ENCODE results near the gene RSL1D1.
"Not testable (repeated sequence)": the region's sequence is repeated elsewhere in the genome, so short reads cannot be mapped to it uniquely, and the experiment has no call there.

RSL1D1 gene

GRCh38 chr16:11816123-11816522 is 35.2 kb downstream of the RSL1D1 start:
- DNase-seq (ENCODE audit: insufficient read length, low spot score): no peak
- FAIRE-seq: no peak
- no peak for TF ChIP-seq CTCF (IDR thresholded peaks at IDR 0.05; ENCODE audit: insufficient read depth, missing control alignments)

GRCh38 chr16:11814800-11815199 is 36.5 kb downstream of the RSL1D1 start:
- FAIRE-seq; DNase-seq (ENCODE audit: insufficient read length, low spot score): not testable (repeated sequence)

GRCh38 chr16:11806721-11807120 is 44.6 kb downstream of the RSL1D1 start:
- FAIRE-seq: no peak
- no peak for DNase-seq (ENCODE audit: insufficient read length, low spot score)
- no peak for TF ChIP-seq CTCF (IDR thresholded peaks at IDR 0.05; ENCODE audit: insufficient read depth, missing control alignments)

- TF ChIP-seq CTCF (IDR thresholded peaks at IDR 0.05; ENCODE audit: insufficient read depth, missing control alignments): no peak
- FAIRE-seq (no peak), DNase-seq (ENCODE audit: insufficient read length, low spot score) (no peak)
These were observed 45.8 kb downstream of the RSL1D1 start for GRCh38 chr16:11805556-11805955.

GRCh38 chr16:11801481-11802021 is 49.8 kb downstream of the RSL1D1 start:
- no peak for TF ChIP-seq CTCF (IDR thresholded peaks at IDR 0.05; ENCODE audit: insufficient read depth, missing control alignments)
- FAIRE-seq: no peak
- no peak for DNase-seq (ENCODE audit: insufficient read length, low spot score)

- TF ChIP-seq CTCF (IDR thresholded peaks at IDR 0.05; ENCODE audit: insufficient read depth, missing control alignments): no peak
- no peak for FAIRE-seq
- DNase-seq (ENCODE audit: insufficient read length, low spot score): no peak
These were observed 51.0 kb downstream of the RSL1D1 start for GRCh38 chr16:11800382-11800718.

GRCh38 chr16:11799509-11800381 is 51.6 kb downstream of the RSL1D1 start:
- no peak for TF ChIP-seq CTCF (IDR thresholded peaks at IDR 0.05; ENCODE audit: insufficient read depth, missing control alignments)
- no peak for FAIRE-seq
- DNase-seq (ENCODE audit: insufficient read length, low spot score): no peak
